HepG2 (cell line): Measurements from ENCODE around the gene TRIM25.

Experiments
- CBX1 ChIP-seq: IDR thresholded peaks from one replicate; pipeline ENCODE4 v1.6.1; 2016; ENCODE audit warnings: antibody characterized with exemption, low read depth
- CTCF ChIP-seq: sonication (generic); formaldehyde crosslinking; IDR thresholded peaks from 2 replicates; pipeline ENCODE4 v1.5.0; 2020; ENCODE audit warnings: mild to moderate bottlenecking, missing genetic modification reagents, moderate library complexity
- FOXK1 ChIP-seq: sonication (generic); formaldehyde crosslinking; IDR thresholded peaks from 2 replicates; pipeline ENCODE4 v1.4.0; 2020; ENCODE audit warnings: low read depth, missing genetic modification reagents, borderline replicate concordance
- HNRNPUL1 ChIP-seq: fragments of 200-400 bp; formaldehyde crosslinking; IDR thresholded peaks from 2 replicates; pipeline ENCODE4 v1.6.1; 2017; ENCODE audit warnings: low read depth, mild to moderate bottlenecking, low read length, moderate library complexity
- IKZF1 ChIP-seq: fragments of 450-650 bp; IDR thresholded peaks from 2 replicates; pipeline ENCODE4 v1.7.1; 2016
- NFIC ChIP-seq: IDR thresholded peaks from 2 replicates; pipeline ENCODE4 v1.6.1; 2012; ENCODE audit warnings: mild to moderate bottlenecking, low read length, inconsistent platforms
- SALL2 ChIP-seq: sonication (generic); formaldehyde crosslinking; IDR thresholded peaks from 2 replicates; pipeline ENCODE4 v1.8.1; 2023; ENCODE audit warnings: mild to moderate bottlenecking, missing genetic modification reagents, inconsistent platforms
- SIN3B ChIP-seq: fragments of 150-350 bp; IDR thresholded peaks from 2 replicates; pipeline ENCODE4 v1.6.1; 2014; ENCODE audit warnings: low read length
- SP2 ChIP-seq: sonication (generic); formaldehyde crosslinking; IDR thresholded peaks from 2 replicates; pipeline ENCODE4 v1.5.1; 2020; ENCODE audit warnings: mild to moderate bottlenecking, missing genetic modification reagents
- ZBTB7B ChIP-seq: sonication (generic); formaldehyde crosslinking; IDR thresholded peaks from 2 replicates; pipeline ENCODE4 v1.4.0; 2020; ENCODE audit warnings: missing genetic modification reagents
- ZNF564 ChIP-seq: sonication (generic); formaldehyde crosslinking; IDR thresholded peaks from 2 replicates; pipeline ENCODE4 v1.8.1; 2023; ENCODE audit warnings: mild to moderate bottlenecking, missing genetic modification reagents
- TF ChIP-seq, protein P1 (sequence below): sonication (generic); formaldehyde crosslinking; IDR thresholded peaks from 2 replicates; pipeline ENCODE4 v1.5.0; 2020; ENCODE audit warnings: mild to moderate bottlenecking, missing genetic modification reagents

GRCh38 chr17:56893503-56893902, 20.3 kb downstream of the TRIM25 start:
- TF ChIP-seq IKZF1 (no peak), HNRNPUL1 (no peak), FOXK1 (CRISPR knock-in tag) (no peak), CTCF (no peak), CBX1 (no peak), SIN3B (no peak), NFIC (no peak), ZBTB7B (no peak), SP2 (CRISPR knock-in tag) (no peak), ZNF564 (no peak), SALL2 (CRISPR knock-in tag) (no peak)
- TF ChIP-seq, protein P1, sequence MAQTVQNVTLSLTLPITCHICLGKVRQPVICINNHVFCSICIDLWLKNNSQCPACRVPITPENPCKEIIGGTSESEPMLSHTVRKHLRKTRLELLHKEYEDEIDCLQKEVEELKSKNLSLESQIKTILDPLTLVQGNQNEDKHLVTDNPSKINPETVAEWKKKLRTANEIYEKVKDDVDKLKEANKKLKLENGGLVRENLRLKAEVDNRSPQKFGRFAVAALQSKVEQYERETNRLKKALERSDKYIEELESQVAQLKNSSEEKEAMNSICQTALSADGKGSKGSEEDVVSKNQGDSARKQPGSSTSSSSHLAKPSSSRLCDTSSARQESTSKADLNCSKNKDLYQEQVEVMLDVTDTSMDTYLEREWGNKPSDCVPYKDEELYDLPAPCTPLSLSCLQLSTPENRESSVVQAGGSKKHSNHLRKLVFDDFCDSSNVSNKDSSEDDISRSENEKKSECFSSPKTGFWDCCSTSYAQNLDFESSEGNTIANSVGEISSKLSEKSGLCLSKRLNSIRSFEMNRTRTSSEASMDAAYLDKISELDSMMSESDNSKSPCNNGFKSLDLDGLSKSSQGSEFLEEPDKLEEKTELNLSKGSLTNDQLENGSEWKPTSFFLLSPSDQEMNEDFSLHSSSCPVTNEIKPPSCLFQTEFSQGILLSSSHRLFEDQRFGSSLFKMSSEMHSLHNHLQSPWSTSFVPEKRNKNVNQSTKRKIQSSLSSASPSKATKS (CRISPR knock-in tag), result no peak
